GM21423 (cell line): Measurements from ENCODE around the gene ZNF281.

Experiments used
- ATAC-seq: cut with Tn5 transposase; IDR thresholded peaks from one replicate; pipeline ENCODE4 v1.9.1; 2021; ENCODE audit warnings: mild to moderate bottlenecking, moderate library complexity; ENCODE audit not compliant: unreplicated experiment

Gene ZNF281

GRCh38 chr1:200392625-200393185, 17.1 kb downstream of the ZNF281 start:
- ATAC-seq, result no peak

GRCh38 chr1:200391747-200392146, 18.1 kb downstream of the ZNF281 start:
- no peak for ATAC-seq

DNA sequence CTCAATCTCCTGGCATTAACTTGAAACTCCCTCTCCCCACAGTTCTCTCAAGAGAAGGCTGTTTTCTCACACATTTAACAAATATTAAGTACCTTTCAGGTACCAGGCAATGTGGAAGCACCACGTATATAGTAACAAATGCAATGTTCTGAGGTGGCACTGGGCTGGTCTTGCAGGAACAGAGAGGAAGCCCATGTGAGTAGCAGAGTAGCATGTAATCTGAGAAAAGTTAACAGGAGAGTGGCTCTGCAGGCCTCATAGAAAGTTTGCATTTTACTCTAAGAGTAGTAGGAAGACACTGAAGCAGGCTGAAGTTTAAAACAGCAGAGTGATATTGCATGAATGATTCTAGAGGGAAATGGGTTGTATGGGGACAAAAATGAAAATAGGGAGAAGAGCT, 21.0 kb downstream of the ZNF281 start:
- ATAC-seq, result no peak

GRCh38 chr1:200386416-200386815, 23.4 kb downstream of the ZNF281 start:
- no peak for ATAC-seq

GRCh38 chr1:200384818-200385390, 24.9 kb downstream of the ZNF281 start:
- peak; percentile 40 for ATAC-seq

DNA sequence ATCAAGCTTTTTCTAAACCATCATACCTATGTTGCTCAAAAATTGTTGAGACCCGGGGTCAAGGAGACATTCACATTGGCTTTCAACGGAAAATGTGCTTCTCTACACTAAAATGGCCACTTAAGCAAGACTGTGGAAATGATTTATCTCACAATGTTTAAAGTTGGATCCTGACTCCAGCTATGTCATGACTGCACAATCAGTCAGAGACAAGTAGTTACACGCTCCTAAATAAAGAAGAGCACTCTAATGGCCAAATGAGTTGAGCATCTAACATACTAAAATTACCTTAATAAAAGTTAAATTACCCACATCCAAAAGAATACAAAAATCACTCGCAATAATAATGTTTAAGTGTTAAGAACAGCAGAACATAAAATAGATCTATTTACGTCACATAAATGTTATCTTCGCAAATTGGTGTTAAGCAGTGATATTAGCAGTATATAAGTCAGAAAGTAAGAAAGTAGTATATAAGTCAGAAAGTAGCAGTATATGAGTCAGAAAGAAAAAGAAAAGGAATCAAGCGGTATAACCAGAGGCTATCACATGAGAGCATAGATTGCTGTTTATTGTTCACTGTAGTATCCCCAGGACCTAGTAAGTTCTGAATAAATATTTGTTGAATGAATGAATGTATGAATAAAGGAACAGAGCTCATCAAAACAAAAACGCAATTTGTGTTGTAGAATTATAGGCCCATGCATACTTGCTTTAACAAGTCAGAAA, 28.4 kb downstream of the ZNF281 start:
- no peak for ATAC-seq

- peak; percentile 66 for ATAC-seq
Measured at GRCh38 chr1:200380589-200381021, 29.2 kb downstream of the ZNF281 start.

DNA sequence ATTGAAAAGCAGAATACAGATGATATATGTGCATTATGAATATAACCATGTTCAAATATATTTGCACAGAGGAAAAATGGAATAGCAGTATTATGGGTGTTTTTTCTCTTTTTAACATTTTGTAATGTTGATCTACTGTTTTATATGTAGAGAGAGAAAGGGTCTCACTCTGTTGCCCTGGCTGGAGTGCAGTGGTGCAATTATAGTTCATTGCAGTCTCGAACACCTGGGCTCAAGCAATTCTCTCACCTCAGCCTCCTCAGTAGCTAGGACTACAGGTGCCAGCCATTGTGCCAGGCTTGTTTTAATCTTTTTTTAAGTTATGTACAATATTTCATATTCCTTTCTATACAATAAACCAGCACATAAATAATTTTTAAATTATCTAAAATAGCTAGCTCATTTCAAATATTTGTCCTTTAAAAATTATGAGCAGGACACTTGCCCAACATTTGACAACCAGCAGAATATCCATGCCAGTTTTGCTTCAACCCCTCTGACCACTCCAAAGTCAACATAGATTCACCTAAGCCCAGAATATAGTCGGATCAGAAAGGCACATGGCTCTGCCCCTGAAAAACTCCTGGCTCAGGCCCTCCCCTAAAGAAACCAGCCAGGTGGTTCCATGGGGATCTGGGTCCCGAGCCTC, 29.8 kb downstream of the ZNF281 start:
- no peak for ATAC-seq

GRCh38 chr1:200379432-200379757, 30.4 kb downstream of the ZNF281 start:
- no peak for ATAC-seq

GRCh38 chr1:200378096-200378495, 31.7 kb downstream of the ZNF281 start:
- no peak for ATAC-seq

DNA sequence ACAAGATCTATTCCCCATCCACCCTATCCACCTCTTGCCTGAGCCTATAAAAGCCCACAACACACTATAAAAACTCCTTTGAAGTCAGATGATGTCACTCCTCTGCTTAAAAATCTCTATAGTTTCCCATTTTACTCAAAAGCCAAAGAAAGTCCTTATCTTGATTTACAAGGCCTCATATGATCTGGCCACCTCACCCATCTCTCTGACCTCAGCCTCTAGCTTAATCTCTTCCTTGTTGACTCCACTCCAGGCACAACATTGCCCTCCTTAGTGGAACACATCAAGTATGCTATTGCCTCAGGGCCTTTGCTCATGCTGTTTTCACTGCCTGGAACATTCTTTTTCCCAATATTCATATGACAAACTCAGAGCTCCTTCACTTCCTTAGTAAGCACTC, 33.3 kb downstream of the ZNF281 start:
- ATAC-seq, result no peak

- no peak for ATAC-seq
Measured at GRCh38 chr1:200374569-200375295, 35.1 kb downstream of the ZNF281 start.

GRCh38 chr1:200373811-200374231, 36.0 kb downstream of the ZNF281 start:
- no peak for ATAC-seq

GRCh38 chr1:200372885-200373181, 37.0 kb downstream of the ZNF281 start:
- ATAC-seq, result no peak

DNA sequence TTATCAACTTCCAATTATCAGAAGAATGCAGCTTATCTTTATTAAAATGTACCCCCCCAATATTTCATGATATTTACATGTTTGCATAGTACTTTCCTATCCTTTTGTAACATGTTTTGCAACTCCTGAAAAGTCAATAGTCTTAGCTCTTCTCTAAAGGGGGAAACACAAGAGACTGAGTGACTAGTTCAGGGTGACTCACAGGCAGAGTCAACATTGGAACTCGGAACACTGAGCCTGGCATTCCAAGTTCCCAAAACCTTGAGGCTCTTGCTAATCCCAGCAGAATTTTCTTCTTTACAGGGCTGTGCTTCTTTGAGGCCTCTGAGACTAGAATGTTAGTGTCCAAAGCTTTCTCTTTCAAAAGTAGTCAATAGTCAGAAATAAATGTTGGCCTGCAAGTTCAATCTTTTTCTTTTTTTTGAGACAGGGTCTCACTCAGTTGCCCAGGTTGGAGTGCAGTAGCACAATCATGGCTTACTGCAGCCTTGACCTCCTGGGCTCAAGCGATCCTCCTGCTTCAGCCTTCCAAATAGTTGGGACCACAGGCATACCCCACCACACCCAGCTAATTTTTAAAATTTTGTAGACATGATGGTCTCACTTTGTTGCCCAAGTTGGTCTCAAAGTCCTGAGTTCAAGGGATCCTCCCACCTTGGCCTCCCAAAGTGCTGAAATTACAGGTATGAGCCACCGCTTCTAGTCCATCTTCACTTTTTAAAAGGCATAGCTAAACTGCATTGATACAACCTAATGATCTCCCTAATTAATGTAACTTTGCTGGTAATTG, 37.5 kb downstream of the ZNF281 start:
- ATAC-seq, result no peak

- ATAC-seq, result no peak
Measured at GRCh38 chr1:200369706-200370105, 40.1 kb downstream of the ZNF281 start.

GRCh38 chr1:200369131-200369530, 40.7 kb downstream of the ZNF281 start:
- ATAC-seq, result no peak

DNA sequence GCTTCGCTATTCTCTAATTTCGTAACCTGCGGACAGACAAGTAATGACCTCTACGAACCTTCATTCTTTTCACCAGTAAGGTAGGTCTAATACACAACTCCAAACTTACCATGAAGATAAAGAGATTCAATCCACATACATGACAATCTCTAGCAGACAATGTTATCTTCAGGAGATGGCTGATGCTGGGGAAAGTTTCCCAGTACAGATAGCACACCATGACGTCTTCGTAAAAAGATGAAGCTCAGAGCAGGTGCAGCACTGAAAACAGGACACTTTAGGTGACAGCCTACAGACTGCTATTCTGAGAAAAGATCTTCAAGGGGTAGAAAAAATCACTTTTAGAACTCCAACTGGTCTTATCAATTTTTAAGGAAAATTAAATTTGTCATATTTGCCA, 41.3 kb downstream of the ZNF281 start:
- ATAC-seq, result no peak

GRCh38 chr1:200367841-200368534, 41.8 kb downstream of the ZNF281 start:
- no peak for ATAC-seq

- ATAC-seq, result no peak
Measured at GRCh38 chr1:200366577-200367253, 43.1 kb downstream of the ZNF281 start.
